Keratinocyte (primary cell): ENCODE data around the gene CLDN10. TPM values are rescaled to one million over a fixed set of nuclear protein-coding genes. Genes with fewer than 3 reads are reported as not detected.

Source experiments
- DNase-seq: peaks from one replicate; pipeline ENCODE4 v3.0.0-alpha.2; 2011; ENCODE audit warnings: low read depth, missing footprints, low spot score
- FAIRE-seq: peaks from 2 replicates; lab custom pipeline; 2011; peaks lifted over from hg19 to GRCh38; lab: Jason Lieb, UNC
- H2AFZ ChIP-seq: 2 replicates; pipeline ENCODE4 v1.6.0; 2012; ENCODE audit warnings: low read length, control low read depth, inconsistent platforms; ENCODE audit not compliant: control insufficient read depth
- H3K27ac ChIP-seq: 2 replicates; pipeline ENCODE4 v1.5.1; 2011; ENCODE audit warnings: low read length; ENCODE audit not compliant: control insufficient read depth, insufficient read depth
- H3K27me3 ChIP-seq: 3 replicates; pipeline ENCODE4 v1.6.0; 2011; ENCODE audit warnings: low read length; ENCODE audit not compliant: control insufficient read depth, insufficient read depth; ENCODE audit errors: extremely low read depth
- H3K36me3 ChIP-seq, 2 experiments: 2 replicates in 1 of 2; 3 replicates in 1 of 2; pipeline ENCODE4 v1.5.1; 2011; ENCODE audit warnings: low read length in 2 of 2, mild to moderate bottlenecking in 1 of 2; ENCODE audit not compliant: control insufficient read depth in 2 of 2, insufficient read depth in 2 of 2; ENCODE audit errors: extremely low read depth in 1 of 2
- H3K4me1 ChIP-seq: 3 replicates; pipeline ENCODE4 v1.5.1; 2011; ENCODE audit warnings: low read length; ENCODE audit not compliant: control insufficient read depth, insufficient read depth; ENCODE audit errors: extremely low read depth
- H3K4me2 ChIP-seq: 3 replicates; pipeline ENCODE4 v1.6.0; 2011; ENCODE audit warnings: low read depth, low read length; ENCODE audit not compliant: control insufficient read depth, insufficient read depth; ENCODE audit errors: extremely low read depth
- H3K4me3 ChIP-seq, 3 experiments: fragments of 200-600 bp in 1 of 3; sonication (generic) in 1 of 3; 2 replicates in 2 of 3; 3 replicates in 1 of 3; pipeline ENCODE4 v1.5.1; 2011 to 2016; ENCODE audit warnings: low read length in 3 of 3, mild to moderate bottlenecking in 3 of 3, control low read depth in 2 of 3, inconsistent platforms in 1 of 3, low read depth in 1 of 3, mixed read lengths in 1 of 3, mixed run types in 1 of 3, moderate library complexity in 1 of 3; ENCODE audit not compliant: control insufficient read depth in 2 of 3, insufficient read depth in 2 of 3; ENCODE audit errors: extremely low read depth in 1 of 3
- H3K79me2 ChIP-seq: 2 replicates; pipeline ENCODE4 v1.6.0; 2012; ENCODE audit warnings: low read length; ENCODE audit not compliant: control insufficient read depth, insufficient read depth
- H3K9ac ChIP-seq: 3 replicates; pipeline ENCODE4 v1.6.0; 2011; ENCODE audit warnings: low read length; ENCODE audit not compliant: control insufficient read depth, insufficient read depth; ENCODE audit errors: extremely low read depth
- H3K9me1 ChIP-seq: 3 replicates; pipeline ENCODE4 v1.6.0; 2011; ENCODE audit warnings: low read length; ENCODE audit not compliant: control insufficient read depth, insufficient read depth; ENCODE audit errors: extremely low read depth
- H3K9me3 ChIP-seq: 2 replicates; pipeline ENCODE4 v1.5.1; 2012; ENCODE audit warnings: low read depth, low read length; ENCODE audit not compliant: control insufficient read depth
- H4K20me1 ChIP-seq: 3 replicates; pipeline ENCODE4 v1.6.0; 2011; ENCODE audit warnings: low read length; ENCODE audit not compliant: control insufficient read depth, insufficient read depth; ENCODE audit errors: extremely low read depth
- EZH2 ChIP-seq: IDR thresholded peaks from one replicate; pipeline ENCODE4 v1.6.1; 2012; ENCODE audit warnings: inconsistent platforms, mild to moderate bottlenecking, low read length, moderate library complexity
- dilution Hi-C: fragments of 300-500 bp; cut with MboI; formaldehyde crosslinking; loops from one replicate; pipeline ENCODE4 v1.7.0; 2020; ENCODE audit warnings: low sequenced_read_pairs; ENCODE audit not compliant: extremely low pct_ligation_motif_present
- polyA plus RNA-seq, 5 experiments: library from polyadenylated mRNA; depleted of rRNA in 3 of 5; stranded (reverse) in 3 of 5; stranded (forward) in 1 of 5; unstranded in 1 of 5; fragments of >200 nt; gene quantifications; 1 replicate in 1 of 5; 2 replicates in 3 of 5; 3 replicates in 1 of 5; pipeline versions ENCODE4 v1.2.1 to v1.2.3, GENCODE V29; 2011 to 2012; ENCODE audit warnings: missing spikeins in 2 of 5, low read depth in 1 of 5, low replicate concordance in 1 of 5
- TF ChIP-seq, protein P1 (sequence below), 3 experiments: IDR thresholded peaks in 1 of 3; conservative IDR thresholded peaks in 1 of 3; optimal IDR thresholded peaks in 1 of 3; 2 replicates in 2 of 3; 3 replicates in 1 of 3; pipeline versions ENCODE3 to v1.5.1; 2011; ENCODE audit warnings: low read length in 3 of 3, mild to moderate bottlenecking in 3 of 3, moderate library complexity in 2 of 3, control low read depth in 1 of 3, inconsistent platforms in 1 of 3; ENCODE audit not compliant: insufficient read depth in 2 of 3; ENCODE audit errors: extremely low read depth in 1 of 3

CLDN10 gene
- polyA plus RNA-seq, 1 donor (not counting 4 experiments of a cell fraction or from before 2014, with no cell fraction given), result not detected

DNA sequence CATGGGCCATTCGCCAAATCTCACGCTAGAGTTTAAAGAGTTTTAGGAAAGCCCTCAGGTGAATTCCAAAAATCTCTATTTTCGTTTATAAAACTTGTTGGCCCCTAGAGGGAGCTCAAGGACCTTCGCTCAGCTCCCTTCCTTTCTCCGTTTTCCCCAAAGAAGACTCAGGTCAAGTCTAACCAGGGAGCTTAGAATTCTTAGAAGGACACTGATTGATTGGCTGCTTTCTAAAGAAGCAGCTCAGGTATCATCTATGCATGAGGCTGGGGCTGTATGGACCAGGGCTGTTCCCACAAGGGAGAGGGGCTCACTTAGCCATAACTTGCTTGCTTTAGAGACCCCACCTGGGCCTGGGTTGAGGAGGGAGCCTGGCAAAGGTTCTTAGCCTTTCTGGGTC is 71.5 kb downstream of the CLDN10 start:
- Histone ChIP-seq H3K4me2 (no peak overlapping the region), H3K27me3 (no peaks in the 10 kb centered on the region), H3K9me3 (no peaks in the 10 kb centered on the region), H4K20me1 (no peaks in the 10 kb centered on the region), H3K36me3 (no peaks in the 10 kb centered on the region), H3K27ac (no peak overlapping the region), H2AFZ (no peak overlapping the region), H3K79me2 (no peaks in the 10 kb centered on the region), H3K9ac (no peak overlapping the region), H3K4me3 (no peak overlapping the region), H3K4me1 (no peaks in the 10 kb centered on the region), H3K9me1 (no peaks in the 10 kb centered on the region)
- dilution Hi-C loops, result no loop called here
- DNase-seq (no peak), FAIRE-seq (peak; percentile 49)
- TF ChIP-seq, protein P1, sequence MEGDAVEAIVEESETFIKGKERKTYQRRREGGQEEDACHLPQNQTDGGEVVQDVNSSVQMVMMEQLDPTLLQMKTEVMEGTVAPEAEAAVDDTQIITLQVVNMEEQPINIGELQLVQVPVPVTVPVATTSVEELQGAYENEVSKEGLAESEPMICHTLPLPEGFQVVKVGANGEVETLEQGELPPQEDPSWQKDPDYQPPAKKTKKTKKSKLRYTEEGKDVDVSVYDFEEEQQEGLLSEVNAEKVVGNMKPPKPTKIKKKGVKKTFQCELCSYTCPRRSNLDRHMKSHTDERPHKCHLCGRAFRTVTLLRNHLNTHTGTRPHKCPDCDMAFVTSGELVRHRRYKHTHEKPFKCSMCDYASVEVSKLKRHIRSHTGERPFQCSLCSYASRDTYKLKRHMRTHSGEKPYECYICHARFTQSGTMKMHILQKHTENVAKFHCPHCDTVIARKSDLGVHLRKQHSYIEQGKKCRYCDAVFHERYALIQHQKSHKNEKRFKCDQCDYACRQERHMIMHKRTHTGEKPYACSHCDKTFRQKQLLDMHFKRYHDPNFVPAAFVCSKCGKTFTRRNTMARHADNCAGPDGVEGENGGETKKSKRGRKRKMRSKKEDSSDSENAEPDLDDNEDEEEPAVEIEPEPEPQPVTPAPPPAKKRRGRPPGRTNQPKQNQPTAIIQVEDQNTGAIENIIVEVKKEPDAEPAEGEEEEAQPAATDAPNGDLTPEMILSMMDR (optimal IDR thresholded peaks at IDR 0.05 in 1 of 3, IDR thresholded peaks at IDR 0.05 in 1 of 3, conservative IDR thresholded peaks at IDR 0.05 in 1 of 3; ENCODE audit: extremely low read depth in 1 of 3, insufficient read depth in 2 of 3, low read length in 3 of 3), result peak; percentile 49 to 70 (median 60)
- TF ChIP-seq EZH2, result no peak

DNA sequence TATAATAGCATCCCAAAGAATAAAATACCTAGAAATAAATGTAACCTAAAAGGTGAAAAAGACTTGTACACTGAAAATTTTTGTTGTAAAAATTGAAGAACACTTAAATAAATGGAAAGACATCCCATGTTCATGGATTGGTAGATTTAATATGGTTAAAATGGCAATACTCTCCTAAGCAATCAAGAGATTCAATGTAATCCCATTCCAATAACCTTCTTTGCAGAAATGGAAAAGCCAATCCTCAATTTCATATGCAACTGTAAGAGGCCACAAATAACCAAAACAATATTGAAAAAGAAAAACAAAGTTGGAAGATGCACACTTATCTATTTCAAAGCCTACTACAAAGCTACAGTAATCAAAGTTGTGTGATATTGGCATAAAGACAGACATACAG is 74.2 kb downstream of the CLDN10 start:
- no peak overlapping the region for H3K9ac ChIP-seq
- DNase-seq (no peak), FAIRE-seq (no peak)
- no peak for TF ChIP-seq EZH2
- TF ChIP-seq, protein P1 (optimal IDR thresholded peaks at IDR 0.05 in 1 of 3, IDR thresholded peaks at IDR 0.05 in 1 of 3, conservative IDR thresholded peaks at IDR 0.05 in 1 of 3; ENCODE audit: extremely low read depth in 1 of 3, insufficient read depth in 2 of 3, low read length in 3 of 3), result no peak
- H3K4me3 ChIP-seq, result no peak overlapping the region
- H3K9me3 ChIP-seq, result no peaks in the 10 kb centered on the region
- no peaks in the 10 kb centered on the region for H3K36me3 ChIP-seq
- H4K20me1 ChIP-seq, result no peaks in the 10 kb centered on the region
- no peaks in the 10 kb centered on the region for H3K4me1 ChIP-seq
- no peaks in the 10 kb centered on the region for H3K9me1 ChIP-seq
- dilution Hi-C loops, result no loop called here
- H3K79me2 ChIP-seq, result no peaks in the 10 kb centered on the region
- no peak overlapping the region for H3K4me2 ChIP-seq
- no peak overlapping the region for H2AFZ ChIP-seq
- H3K27ac ChIP-seq, result no peak overlapping the region
- H3K27me3 ChIP-seq, result no peaks in the 10 kb centered on the region
